PC-3 (cell line): ENCODE measurements around the gene TMEM185B. TPM values are rescaled to one million over a fixed set of nuclear protein-coding genes. Genes with fewer than 3 reads are reported as not detected.

Experiments
- ATAC-seq: fragments of 200-7000 bp; cut with Tn5 transposase; 2 replicates; pipeline ENCODE4 v1.9.1; 2020; ENCODE audit warnings: mild to moderate bottlenecking, moderate library complexity
- BruUV-seq: library from RNA; stranded (reverse); fragments of 400-500 nt; replicated peaks from 2 replicates; lab custom pipeline; 2021; lab: Mats Ljungman, UMichigan
- CTCF ChIA-PET: fragments of 300-600 bp; sonication (Branson Sonifier 250); formaldehyde crosslinking; loops from one replicate; lab custom pipeline; 2022; ENCODE audit warnings: antibody characterized with exemption; lab: Charles Lee
- POLR2A ChIA-PET: fragments of 300-600 bp; sonication (Branson Sonifier 250); formaldehyde crosslinking; loops from one replicate; lab custom pipeline; 2022; ENCODE audit warnings: antibody characterized with exemption; ENCODE audit not compliant: unreplicated experiment; lab: Charles Lee
- DNase-seq: peaks from one replicate; pipeline ENCODE4 v3.0.0-alpha.2; 2015
- H2AFZ ChIP-seq: fragments of 300-600 bp; sonication (generic); 2 replicates; pipeline ENCODE4 v1.6.0; 2016; ENCODE audit warnings: antibody characterized with exemption, low read length
- H3F3A ChIP-seq: fragments of 300-600 bp; sonication (generic); one replicate; pipeline ENCODE4 v1.6.0; 2017; ENCODE audit warnings: antibody characterized with exemption, low read length, control low read depth, mild to moderate bottlenecking; ENCODE audit not compliant: unreplicated experiment
- H3K27ac ChIP-seq: fragments of 300-600 bp; sonication (generic); 2 replicates; pipeline ENCODE4 v1.5.1; 2016; ENCODE audit warnings: mild to moderate bottlenecking, low read length
- H3K27me3 ChIP-seq: fragments of 300-600 bp; sonication (generic); 2 replicates; pipeline ENCODE4 v1.6.1; 2016; ENCODE audit warnings: low read length, mixed read lengths
- H3K36me3 ChIP-seq: fragments of 300-600 bp; sonication (generic); 2 replicates; pipeline ENCODE4 v1.6.1; 2016; ENCODE audit warnings: low read depth, mixed run types, low read length, mixed read lengths
- H3K4me1 ChIP-seq: fragments of 300-600 bp; sonication (generic); 2 replicates; pipeline ENCODE4 v1.5.1; 2016; ENCODE audit warnings: low read length; ENCODE audit not compliant: insufficient read depth
- H3K4me2 ChIP-seq: fragments of 300-600 bp; sonication (generic); 2 replicates; pipeline ENCODE4 v1.6.0; 2016; ENCODE audit warnings: low read length
- H3K4me3 ChIP-seq: fragments of 300-600 bp; sonication (generic); 2 replicates; pipeline ENCODE4 v1.5.1; 2016; ENCODE audit warnings: mild to moderate bottlenecking, low read length, mixed read lengths
- H3K79me2 ChIP-seq: fragments of 300-600 bp; sonication (generic); 2 replicates; pipeline ENCODE4 v1.6.1; 2017; ENCODE audit warnings: low read length, mixed read lengths
- H3K9ac ChIP-seq: fragments of 300-600 bp; sonication (generic); 2 replicates; pipeline ENCODE4 v1.6.0; 2016; ENCODE audit warnings: mild to moderate bottlenecking, low read length
- H3K9me2 ChIP-seq: fragments of 300-600 bp; sonication (generic); replicated peaks from 2 replicates; pipeline ENCODE4 v1.6.1; 2016; ENCODE audit warnings: mixed run types, low read length, mixed read lengths
- H3K9me3 ChIP-seq: fragments of 300-600 bp; sonication (generic); 2 replicates; pipeline ENCODE4 v1.6.1; 2016; ENCODE audit warnings: low read length, mixed read lengths
- H4K20me1 ChIP-seq: fragments of 300-600 bp; sonication (generic); 2 replicates; pipeline ENCODE4 v1.6.1; 2016; ENCODE audit warnings: low read length, mixed read lengths
- EZH2 ChIP-seq: fragments of 300-600 bp; sonication (generic); IDR thresholded peaks from one replicate; pipeline ENCODE4 v1.6.1; 2017; ENCODE audit warnings: antibody characterized with exemption, mild to moderate bottlenecking, low read length; ENCODE audit not compliant: unreplicated experiment
- EZH2phosphoT487 ChIP-seq: fragments of 300-600 bp; sonication (generic); IDR thresholded peaks from 2 replicates; pipeline ENCODE4 v1.6.1; 2018; ENCODE audit warnings: mild to moderate bottlenecking, antibody characterized with exemption, low read length, borderline replicate concordance
- intact Hi-C: fragments of 100-400 bp; cut with micrococcal nuclease; formaldehyde crosslinking; loops from 2 replicates; pipeline ENCODE4 v1.9.0; 2023
- total RNA-seq: library from RNA; depleted of rRNA; stranded (reverse); fragments of >200 nt; gene quantifications from 2 replicates; pipeline ENCODE4 v1.2.3, GENCODE V29; 2014
- TF ChIP-seq, protein P1 (sequence below): fragments of 300-600 bp; sonication (generic); conservative IDR thresholded peaks from 2 replicates; pipeline ENCODE4 v1.5.1; 2017; ENCODE audit warnings: antibody characterized with exemption, low read depth, mild to moderate bottlenecking, low read length

Gene TMEM185B
- total RNA-seq, 1 experiment from 2014 or later: 67.5 TPM

DNA sequence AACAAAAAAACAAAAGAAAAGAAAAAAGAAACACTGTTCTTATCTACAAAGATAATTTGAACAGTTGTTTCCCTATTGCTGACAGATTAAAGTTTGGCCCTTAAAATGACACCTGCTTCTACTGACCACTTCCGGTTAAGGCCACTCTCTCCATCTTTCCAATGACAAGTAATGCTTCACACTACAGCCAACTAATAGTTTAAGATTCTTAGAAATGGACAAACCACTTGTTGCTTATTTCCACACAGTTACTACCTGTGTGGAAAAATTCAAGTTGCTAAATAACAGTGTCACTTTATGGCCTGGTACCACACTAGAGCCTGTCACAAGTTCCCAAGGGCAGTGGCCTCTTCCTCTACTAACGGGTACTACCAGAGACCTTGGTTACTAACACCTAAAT is 2.4 kb downstream of the TMEM185B start:
- POLR2A ChIA-PET: no interaction called here

DNA sequence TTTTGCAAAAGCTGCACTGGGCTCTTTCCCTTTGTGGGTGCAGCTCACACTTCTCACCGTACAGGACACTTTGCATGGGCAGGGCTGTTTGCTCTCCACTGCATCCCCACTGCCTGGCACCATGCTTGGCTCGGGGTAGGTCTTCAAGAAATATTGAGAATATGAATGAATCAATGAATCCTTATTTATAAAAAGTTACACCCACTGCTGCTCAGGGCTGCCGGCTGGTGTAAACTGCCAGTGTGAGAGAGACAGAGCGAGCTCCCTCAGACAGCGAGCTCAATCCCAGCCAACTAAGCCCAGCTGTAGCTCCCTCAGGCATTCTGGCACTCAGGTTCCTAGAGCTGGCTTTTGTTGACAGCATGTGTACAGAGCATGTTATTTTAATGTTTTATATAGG is 3.4 kb downstream of the TMEM185B start:
- Histone ChIP-seq H3K27ac (no peak overlapping the region), H3K27me3 (no peaks in the 10 kb centered on the region), H3K9me3 (no peaks in the 10 kb centered on the region), H3K9ac (no peak overlapping the region), H3K9me2 (no peaks in the 10 kb centered on the region), H3K4me3 (peak overlapping the region; percentile 35), H3F3A (no peaks in the 10 kb centered on the region), H3K4me1 (peaks cover 36% of the 10 kb centered on the region), H3K36me3 (peaks cover 5% of the 10 kb centered on the region; the same call in 1 of the 2 replicates), H4K20me1 (peaks cover 5% of the 10 kb centered on the region; the same call in 1 of the 2 replicates), H2AFZ (no peak overlapping the region), H3K79me2 (peaks cover 70% of the 10 kb centered on the region), H3K4me2 (peak overlapping the region; percentile 83)
- TF ChIP-seq EZH2: no peak
- TF ChIP-seq, protein P1, sequence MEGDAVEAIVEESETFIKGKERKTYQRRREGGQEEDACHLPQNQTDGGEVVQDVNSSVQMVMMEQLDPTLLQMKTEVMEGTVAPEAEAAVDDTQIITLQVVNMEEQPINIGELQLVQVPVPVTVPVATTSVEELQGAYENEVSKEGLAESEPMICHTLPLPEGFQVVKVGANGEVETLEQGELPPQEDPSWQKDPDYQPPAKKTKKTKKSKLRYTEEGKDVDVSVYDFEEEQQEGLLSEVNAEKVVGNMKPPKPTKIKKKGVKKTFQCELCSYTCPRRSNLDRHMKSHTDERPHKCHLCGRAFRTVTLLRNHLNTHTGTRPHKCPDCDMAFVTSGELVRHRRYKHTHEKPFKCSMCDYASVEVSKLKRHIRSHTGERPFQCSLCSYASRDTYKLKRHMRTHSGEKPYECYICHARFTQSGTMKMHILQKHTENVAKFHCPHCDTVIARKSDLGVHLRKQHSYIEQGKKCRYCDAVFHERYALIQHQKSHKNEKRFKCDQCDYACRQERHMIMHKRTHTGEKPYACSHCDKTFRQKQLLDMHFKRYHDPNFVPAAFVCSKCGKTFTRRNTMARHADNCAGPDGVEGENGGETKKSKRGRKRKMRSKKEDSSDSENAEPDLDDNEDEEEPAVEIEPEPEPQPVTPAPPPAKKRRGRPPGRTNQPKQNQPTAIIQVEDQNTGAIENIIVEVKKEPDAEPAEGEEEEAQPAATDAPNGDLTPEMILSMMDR: no peak
- TF ChIP-seq EZH2phosphoT487: no peak
- intact Hi-C loops: no loop called here
- DNase-seq (no peak), ATAC-seq (no peak)
- ChIA-PET POLR2A (no interaction called here), CTCF (interaction anchor here (1.3 kb wide), 1 partner anchor 93 kb away, joined by 5 read pairs; no protein-coding TSS in a partner anchor)
- no TSS peak for BruUV-seq

More for the DNA sequence above, 2.4 kb downstream of the TMEM185B start:
- ATAC-seq (no peak), DNase-seq (no peak)
- Histone ChIP-seq H3K9me2 (no peaks in the 10 kb centered on the region), H3K9ac (no peak overlapping the region), H3K27ac (no peak overlapping the region), H4K20me1 (peaks cover 5% of the 10 kb centered on the region; the same call in 1 of the 2 replicates), H3K4me3 (peak overlapping the region; percentile 70), H3K36me3 (peaks cover 5% of the 10 kb centered on the region; the same call in 1 of the 2 replicates), H3K9me3 (no peaks in the 10 kb centered on the region), H3K4me1 (peaks cover 36% of the 10 kb centered on the region), H2AFZ (no peak overlapping the region), H3F3A (no peaks in the 10 kb centered on the region), H3K27me3 (no peaks in the 10 kb centered on the region), H3K79me2 (peaks cover 70% of the 10 kb centered on the region), H3K4me2 (peak overlapping the region; percentile 83)
- CTCF ChIA-PET: interaction anchor here (1.3 kb wide), 1 partner anchor 92 kb away, joined by 5 read pairs; no protein-coding TSS in a partner anchor
- TF ChIP-seq, protein P1: no peak
- TF ChIP-seq EZH2phosphoT487: no peak
- no peak for TF ChIP-seq EZH2
- no TSS peak for BruUV-seq
- intact Hi-C loops: no loop called here

DNA sequence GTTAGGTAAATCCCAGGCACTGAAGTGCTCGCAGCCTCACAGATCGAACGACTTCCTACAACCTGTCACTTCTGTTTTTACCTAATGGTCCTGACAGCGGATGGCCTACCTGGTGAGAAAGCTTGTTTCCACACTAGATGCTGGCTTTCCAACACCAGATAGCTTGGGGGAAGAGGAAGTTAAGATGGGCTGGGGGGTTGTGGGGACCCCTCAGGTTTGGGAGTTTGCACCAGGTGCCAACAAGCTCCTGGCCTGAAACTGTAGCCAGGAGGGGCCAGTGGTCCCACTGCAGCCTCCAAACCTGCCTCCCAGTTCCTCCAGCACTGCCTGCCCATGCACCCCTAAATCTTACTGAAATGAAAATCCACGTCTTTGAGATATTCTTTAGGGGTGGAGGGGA is 3.9 kb downstream of the TMEM185B start:
- DNase-seq (no peak), ATAC-seq (no peak)
- Histone ChIP-seq H4K20me1 (peaks cover 5% of the 10 kb centered on the region; the same call in 1 of the 2 replicates), H3K36me3 (peaks cover 5% of the 10 kb centered on the region; the same call in 1 of the 2 replicates), H3K9me3 (no peaks in the 10 kb centered on the region), H3K27me3 (no peaks in the 10 kb centered on the region), H3K27ac (no peak overlapping the region), H3K4me3 (no peak overlapping the region), H3K79me2 (peaks cover 70% of the 10 kb centered on the region), H3K4me1 (peaks cover 34% of the 10 kb centered on the region), H3F3A (no peaks in the 10 kb centered on the region), H2AFZ (no peak overlapping the region), H3K9ac (no peak overlapping the region), H3K9me2 (no peaks in the 10 kb centered on the region), H3K4me2 (0 out of 2 replicates have a peak overlapping the region, but pooled peaks have one; percentile 5)
- intact Hi-C loops: no loop called here
- POLR2A ChIA-PET: no interaction called here
- CTCF ChIA-PET: interaction anchor here (1.3 kb wide), 1 partner anchor 94 kb away, joined by 5 read pairs; no protein-coding TSS in a partner anchor
- TF ChIP-seq EZH2phosphoT487: no peak
- TF ChIP-seq EZH2: no peak
- TF ChIP-seq, protein P1: no peak
- no TSS peak for BruUV-seq
